DMS 273 (cell line): ENCODE measurements around the gene SSC5D.

ENCODE experiments used
- DNase-seq: peaks from one replicate; lab custom pipeline; 2025; ENCODE audit not compliant: unreplicated experiment; lab: John Stamatoyannopoulos, UW

The SSC5D gene

DNA sequence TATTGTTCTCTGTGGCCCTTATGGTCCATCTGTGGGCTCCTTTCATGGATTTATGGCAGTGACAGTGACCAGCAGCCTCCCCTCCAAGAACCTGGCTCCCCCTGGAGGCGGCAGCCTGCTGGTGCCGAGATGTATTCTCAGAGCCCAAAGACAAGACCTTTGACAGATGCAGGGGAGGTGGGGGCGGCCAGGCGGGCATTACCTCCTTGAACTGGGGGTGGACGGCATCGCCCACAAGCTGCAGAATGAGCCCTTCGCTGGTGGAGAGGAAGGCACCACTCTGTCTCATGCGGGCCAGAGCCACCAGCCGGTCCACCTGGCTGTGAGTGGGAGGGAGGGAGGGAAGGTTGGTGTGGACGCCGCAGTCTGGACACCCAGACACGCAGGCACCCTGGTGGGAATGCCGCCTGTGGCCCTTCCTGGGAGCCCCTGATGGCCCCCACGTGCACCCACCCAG, 33.4 kb upstream of the SSC5D start:
- DNase-seq = peak; percentile 80

DNA sequence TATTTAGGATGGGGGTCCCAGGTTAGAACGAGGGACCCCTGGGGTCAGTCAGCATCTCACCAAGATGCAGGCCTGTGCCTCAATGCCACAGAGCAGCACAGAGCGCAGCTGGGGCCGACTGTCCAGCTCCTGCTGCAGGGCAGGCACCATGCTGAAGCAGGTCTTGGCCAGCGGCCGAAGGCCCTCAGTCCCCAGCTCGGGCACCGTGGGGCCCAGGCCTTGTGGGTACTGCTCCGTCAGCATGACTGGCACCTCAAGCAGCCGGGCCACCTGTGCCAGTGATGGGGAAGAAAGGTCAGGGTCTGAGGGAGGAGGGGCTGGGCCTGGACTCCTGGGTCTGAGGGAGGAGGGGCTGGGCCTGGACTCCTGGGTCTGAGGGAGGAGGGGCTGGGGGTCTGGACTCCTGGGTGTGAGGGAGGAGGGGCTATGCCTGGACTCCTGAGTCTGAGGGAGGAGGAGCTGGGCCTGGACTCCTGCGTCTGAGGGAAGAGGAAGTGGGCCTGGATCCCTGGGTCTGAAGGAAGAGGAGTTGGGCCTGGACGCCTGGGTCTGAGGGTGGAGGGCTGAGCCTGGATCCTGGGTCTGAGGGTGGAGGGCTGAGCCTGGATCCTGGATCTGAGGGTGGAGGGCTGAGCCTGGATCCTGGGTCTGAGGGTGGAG, 32.5 kb upstream of the SSC5D start:
- no peak for DNase-seq

DNA sequence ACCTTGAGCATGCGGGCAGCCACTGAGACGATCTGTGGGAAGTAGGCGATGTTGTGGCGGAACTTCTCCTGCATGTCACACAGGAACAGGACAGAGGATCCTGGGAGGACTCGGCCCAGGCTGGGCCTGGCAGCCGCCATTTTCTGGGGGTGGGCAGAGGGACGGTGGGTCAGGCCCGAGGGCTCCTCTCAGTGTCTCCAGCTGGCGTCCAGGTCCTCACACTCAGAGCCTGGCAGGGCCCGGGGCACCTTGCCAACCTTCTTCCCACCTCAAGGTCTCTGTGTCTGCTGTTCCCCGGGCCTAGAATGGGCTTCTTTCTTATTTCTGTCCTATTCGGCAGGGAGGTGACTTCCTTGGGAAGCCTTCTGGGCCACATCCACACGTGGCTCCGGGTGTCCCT, 31.9 kb upstream of the SSC5D start:
- no peak for DNase-seq

DNA sequence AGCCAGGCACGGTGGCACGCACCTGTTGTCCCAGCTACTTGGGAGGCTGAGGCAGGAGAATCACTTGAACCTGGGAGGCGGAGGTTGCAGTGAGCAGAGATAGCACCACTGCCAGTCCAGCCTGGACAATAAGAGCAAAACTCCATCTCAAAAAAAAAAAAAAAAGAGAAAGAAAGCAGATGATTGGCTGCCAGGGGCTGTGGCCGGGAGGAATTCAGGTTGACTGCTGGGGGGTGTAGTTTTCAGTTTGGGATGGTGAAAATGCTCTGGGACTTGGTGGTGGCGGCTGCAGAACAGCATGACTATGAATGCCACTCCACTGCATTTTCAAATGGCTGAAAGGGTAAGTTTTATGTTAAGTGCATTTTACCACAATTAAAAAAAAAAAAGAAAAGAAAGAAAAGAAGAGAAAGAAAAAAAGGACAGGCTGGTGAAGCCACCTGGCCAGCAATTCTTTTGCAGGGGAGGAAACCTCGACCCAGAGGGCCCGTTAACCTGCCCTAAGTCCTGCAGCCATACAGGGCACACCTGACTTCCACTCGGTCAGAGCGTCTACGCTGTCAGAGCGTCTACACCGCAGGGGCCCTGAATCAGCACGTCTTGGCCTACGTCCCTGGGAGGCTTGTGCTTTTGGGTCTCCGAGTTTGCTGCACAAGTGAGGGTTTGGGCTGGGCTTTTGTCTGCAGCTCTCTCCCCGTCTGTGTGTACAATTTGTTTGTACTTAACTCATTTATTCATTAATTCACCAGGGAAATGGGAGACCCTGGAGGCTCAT, 30.4 kb upstream of the SSC5D start:
- no peak for DNase-seq

DNA sequence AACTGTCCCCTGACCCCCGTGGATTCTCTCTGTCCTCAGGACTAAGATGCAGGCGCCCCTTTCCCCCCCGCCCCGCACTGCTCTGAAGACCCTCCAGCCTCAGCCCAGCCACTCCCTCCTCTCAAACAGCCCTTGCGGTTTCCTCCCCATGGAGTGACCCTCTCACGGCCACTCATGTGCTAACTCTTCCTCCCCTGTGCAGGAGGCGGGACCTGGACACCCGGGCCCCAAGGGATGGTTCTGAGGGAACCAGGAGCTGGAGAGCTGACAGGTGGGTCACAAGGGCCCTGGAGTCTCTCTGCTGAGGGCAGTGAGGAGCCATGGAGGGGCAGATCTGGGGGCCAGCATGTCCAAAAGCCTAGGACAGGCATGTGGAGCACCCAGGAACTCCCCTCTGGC, 28.7 kb upstream of the SSC5D start:
- DNase-seq = no peak

DNA sequence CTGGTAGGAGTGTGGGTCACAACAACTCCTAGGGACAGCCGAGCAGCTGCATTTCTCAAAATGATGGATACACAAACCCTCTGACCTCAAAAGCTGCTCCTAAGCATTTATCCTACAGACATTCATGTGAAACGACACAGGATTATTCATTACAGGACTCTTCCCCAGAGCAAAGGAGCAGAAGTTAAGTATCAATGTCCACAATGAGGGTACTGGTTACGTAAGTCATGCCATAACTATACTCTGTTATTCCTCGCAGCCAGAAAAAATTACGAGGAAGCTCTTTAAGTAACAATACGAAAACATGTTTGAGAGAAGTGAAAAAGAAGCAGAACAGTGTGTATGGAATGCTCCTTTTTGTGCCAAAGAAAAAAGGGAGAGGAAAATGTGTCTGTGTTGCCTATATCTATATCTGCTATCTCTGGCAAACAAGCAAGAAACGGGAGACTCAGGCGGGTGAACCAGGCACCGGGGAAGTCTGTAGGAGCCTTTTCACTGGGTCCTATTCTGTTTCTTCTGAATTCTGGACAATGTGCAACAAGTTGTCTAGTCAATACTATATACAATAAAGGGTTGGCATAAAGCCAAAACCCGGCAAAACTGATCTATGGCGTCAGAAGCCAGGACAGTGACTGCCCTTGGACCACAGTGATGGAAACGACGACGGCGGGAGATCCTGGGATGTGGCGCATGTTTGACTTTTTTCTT, 28.1 kb upstream of the SSC5D start:
- DNase-seq = no peak

DNA sequence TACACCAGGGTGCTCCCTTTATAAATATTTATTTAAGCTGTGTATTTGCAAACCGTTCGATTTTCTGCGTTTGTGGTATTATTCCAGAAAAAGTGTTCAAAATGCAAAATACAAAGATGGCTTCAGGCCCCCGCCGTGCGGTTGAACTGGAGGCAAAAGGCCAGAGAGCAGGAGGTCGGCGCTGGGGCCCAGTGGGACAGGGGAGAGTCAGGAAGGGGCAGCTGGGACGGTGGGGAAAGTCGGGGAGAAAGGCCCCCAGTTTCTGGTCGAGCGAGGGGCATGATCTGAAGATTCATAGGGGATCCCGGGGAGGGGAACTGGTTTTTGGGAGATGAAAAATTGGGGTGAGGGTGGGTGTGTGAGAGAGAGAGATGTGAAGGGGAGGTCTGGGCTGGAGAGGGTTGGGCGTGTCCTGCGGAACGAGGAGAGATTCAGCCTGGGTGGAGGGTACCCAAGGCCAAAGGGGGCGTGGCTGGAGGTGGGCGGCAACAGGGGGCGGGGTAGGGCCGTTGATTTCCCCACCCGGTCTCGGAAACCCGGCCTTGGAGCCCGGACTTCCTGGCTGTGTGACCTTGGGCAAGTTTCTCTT, 27.5 kb upstream of the SSC5D start:
- peak; percentile 86 for DNase-seq

DNA sequence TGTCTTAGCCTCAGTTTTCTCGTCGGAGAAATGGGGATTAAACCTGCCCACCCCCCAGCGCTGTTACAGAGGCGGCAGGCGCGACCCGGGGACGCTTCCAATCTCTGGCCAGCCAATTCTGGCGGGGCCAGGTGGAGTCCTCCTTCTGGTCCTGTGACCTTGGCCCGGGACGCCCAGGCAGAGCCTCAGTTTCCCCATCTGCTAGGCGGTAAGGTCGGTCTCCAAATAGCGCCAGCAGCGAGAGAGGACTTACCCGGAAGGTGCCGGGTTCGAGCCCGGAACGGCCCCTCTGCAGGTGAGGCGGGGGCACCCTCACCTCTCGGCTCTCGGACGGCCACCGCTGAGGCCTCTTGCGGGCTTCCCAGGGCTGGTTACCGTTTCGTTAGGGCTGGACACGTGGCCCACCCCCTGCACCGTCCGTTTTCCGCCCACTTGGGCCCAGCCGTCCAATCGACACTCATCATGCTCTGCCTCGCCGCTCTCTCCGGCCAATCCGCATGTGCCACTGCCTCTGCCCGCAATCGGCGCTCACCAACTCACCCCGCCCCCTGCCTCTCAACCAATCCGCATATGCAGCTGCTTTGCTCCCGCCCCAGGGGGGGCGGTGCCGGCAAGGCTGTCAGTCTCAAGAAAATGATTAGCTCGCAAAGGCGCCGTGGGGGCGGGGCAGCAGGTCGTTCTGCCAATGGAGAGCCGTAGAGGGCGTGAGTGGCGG, 26.8 kb upstream of the SSC5D start, which contains the start of gene ISOC2:
TSS of gene ISOC2 (minus strand) at position 384 of the 715 bp plus-strand sequence. CDS start 5,156 bp downstream, outside the sequence.
- peak; percentile 100 for DNase-seq

DNA sequence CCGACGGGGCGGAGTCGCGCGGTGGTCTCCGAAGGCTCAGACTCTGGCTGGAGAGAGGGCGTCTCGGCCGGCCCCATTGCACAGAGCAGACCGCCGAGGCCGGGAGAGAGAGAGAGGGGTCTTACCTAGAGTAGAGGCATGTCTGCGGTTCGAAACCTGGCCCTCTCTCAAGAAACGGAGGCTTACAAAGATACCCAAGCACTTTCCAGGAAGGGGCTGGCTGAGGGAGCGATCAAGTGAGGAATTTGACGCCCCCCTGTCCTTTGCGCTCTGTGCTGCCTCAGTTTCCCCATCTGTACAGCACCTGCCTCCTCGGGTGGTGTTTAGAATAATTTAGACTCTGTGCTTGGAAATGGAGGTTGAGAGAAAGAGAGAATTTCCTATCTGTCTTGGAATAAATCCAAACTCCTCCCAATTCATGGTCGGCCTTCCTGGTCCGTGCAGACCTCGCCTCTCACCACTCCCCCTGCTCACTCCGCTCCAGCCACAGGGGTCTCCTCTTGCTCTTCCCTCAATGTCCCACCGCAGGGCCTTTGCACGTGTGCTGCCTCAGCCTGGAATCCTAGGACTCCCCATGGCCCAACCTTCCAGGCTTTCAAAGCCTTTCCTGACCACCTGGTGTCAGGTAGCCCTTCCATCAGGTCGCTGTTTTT, 26.1 kb upstream of the SSC5D start:
- DNase-seq = peak; percentile 44

DNA sequence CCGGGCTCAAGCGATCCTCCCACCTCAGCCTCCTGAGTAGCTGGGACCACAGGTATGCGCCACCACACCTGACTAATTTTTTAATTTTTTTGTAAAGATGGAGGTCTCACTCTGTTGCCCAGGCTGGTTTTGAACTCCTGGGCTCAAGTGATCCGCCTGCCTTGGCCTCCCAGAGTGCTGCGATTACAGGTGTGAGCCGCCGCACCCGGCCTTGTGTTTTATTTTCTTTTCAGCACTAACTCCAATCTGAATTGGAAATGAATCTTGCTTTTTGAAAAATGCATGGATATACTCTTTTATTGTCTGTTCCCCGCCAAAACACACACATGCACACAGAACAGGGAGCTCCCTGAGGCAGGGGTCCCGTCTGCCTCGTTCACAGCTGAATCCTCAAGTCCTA, 25.5 kb upstream of the SSC5D start:
- no peak for DNase-seq

DNA sequence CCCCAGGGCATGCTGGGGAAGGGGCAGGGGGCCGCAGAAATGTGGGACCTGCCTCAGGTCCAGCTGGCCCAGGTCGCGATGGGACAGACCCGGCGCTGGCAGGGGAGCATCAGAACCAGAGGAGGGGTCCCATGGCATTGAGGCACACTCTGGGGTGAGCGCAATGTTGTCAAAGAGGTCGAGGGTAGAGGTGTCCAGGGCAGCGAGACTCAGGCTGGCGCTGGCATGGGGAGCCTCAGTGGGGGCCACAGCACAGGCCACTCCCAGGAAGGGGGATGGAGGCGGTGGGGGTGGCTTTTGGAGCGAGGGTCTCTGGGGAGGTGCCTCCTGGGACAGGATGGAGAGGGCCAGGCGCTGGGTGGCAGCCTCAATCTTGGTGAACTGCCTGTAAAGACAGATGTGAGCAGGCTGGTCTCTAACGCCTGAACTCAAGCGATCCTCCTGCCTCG, 24.6 kb upstream of the SSC5D start:
- no peak for DNase-seq

DNA sequence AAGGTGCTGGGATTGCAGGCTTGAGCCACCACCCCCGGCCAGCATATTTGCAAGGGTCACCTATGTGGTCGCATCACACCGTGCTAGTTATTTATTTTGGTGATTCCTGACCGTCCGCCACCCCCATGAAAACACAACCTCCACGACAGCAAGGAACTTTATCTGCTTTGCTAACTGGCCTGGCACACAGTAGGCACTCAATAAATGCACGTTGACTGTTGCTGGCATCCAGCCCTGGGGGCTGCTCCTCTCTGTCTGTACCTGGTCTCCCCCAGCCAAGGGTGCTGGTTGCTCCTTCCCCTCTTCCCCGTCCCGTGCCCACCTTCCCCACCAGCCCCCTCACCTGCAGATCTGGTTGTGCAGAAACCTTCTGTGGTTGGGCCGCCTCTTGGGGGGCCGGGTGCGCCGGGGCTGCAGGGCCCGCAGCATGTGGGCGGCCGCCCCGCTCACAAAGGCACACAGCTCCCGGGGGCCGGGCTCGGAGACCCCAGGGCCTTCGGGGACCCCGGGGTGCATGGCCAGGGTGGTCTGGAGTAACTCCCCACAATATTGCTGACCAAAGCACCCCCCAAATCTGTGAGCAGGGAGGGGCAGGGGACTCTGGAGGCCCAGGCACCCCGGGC, 24.1 kb upstream of the SSC5D start:
- DNase-seq = no peak

DNA sequence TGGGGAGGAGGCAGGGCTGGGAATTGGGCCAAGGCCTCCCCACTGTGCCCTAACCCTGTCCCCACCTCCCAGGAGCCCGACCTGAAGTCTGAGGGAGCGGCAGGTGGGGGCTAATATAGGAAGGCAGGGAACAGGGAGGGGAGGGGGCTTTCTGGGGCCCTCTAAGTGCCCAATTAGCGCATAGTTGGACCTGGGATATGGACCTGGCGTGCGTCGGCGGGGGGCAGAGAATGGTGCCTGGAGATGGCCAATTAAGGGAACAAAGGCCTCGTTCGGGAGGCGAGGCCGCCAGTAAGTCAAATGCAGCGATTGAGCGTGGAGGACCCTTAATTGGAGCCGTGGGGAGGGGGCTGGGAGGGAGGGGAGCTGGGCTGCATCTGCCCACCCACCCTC, 23.6 kb upstream of the SSC5D start, which contains the start of gene C19orf85:
TSS of gene C19orf85 (minus strand) at position 90 of the 393 bp plus-strand sequence. CDS start 197 bp downstream, outside the sequence.
- DNase-seq = no peak

DNA sequence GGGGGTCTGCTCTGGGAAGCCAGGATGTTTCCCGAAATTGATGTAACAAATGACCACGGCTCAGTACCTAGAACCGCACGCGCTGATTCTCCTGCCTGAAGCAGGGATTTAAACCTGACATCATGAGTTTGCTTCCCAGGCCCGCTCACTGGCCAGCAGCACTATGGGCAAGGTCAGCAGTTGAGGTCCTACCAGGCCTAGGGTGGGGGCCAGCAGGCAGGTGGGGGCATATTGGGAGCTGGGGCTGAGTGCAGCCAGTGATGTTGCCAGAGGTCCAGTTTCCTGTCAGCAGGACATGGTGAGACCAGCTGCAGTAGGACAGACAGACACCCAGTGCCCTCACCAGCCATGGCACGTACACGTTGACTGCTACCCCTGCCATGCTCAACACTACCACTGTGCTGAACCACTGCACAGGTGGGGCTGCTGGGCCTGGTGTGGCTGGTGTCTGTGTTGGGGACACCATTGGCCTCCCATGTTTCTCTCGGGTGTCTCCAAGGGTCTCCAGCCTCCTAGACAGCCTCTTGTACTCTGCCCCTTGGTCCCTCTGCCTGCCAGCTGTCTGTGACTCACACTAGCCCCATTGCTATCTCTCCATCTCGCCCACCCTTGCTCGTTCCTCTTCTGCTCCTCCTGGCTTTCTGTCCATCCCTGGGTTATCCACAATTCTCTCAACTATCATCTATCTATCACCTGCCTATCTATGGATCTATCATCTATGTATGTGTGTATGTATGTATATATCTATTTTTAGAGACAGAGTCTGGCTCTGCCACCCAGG, 22.6 kb upstream of the SSC5D start:
- DNase-seq = no peak

DNA sequence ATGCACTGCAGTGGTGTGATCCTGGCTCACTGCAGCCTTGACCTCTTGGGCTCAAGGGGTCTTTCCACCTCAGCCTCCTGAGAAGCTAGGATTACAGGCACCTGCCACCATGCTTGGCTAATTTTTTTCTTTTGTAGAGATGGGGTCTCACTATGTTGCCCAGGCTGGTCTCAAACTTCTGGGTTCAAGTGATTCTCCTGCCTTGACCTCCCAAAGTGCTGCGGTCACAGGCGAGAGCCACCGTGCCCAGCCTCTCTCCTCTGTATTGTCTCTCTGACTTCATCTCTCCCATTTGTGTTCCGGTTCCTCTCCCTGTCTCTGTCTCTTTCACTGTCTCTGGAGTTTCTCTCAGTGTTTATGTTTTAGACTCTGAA, 22.0 kb upstream of the SSC5D start:
- DNase-seq = no peak

DNA sequence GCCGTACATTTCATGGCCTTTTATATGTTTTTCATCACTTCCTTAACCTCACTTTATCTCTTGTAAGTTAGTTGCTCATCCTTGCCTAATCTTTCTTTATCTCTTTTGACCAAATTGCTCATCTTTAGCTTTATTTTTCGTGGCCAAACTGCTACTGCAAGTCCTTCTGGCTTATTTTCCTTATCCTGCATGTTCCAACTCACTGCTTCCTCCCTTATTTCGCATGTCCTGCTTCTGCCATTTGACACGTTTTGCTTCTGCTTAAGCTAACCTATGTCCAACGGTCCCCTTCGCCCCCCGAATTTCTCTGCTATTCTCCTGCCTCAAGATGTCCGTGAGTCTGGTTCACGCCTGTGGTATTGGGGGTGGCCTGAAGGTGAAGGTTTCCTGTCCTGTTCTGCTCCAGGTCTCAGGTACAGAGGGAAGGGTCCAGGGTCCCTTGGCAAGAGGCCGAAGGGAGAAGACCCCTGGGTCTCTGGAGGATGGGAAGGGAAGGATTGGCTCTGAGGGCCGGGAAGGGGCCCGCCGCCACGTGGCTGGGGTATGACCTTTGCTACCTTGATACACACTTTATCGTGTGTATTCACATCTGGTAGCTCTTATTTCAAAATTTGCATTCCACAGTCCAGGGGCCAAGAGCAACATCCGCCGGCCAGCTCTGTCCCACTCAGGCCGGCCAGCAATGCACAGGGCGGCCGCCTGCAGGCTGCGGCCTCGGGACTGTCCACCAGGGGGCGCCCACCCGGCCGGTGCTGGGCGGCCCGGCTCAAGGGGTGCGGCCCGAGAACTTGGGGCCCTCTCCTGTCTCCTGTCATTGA, 20.8 kb upstream of the SSC5D start:
- DNase-seq = peak; percentile 64

DNA sequence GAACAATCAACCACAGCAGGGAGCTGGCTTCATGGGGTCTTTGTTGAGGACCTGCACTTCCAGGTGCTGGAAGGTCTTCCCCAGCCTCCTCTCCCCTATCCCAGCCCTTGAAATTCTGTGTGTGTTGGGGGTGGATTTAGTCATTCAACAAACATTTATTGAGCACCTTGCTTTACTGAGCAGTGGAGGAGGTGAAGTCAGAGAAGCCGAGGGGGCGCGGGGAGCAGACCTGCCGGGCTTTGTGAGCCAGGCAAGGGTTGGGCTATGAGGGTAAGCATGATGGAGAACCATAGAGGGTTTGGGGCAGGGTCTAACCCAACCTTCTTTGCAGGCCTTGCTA, 20.2 kb upstream of the SSC5D start:
- DNase-seq = no peak

DNA sequence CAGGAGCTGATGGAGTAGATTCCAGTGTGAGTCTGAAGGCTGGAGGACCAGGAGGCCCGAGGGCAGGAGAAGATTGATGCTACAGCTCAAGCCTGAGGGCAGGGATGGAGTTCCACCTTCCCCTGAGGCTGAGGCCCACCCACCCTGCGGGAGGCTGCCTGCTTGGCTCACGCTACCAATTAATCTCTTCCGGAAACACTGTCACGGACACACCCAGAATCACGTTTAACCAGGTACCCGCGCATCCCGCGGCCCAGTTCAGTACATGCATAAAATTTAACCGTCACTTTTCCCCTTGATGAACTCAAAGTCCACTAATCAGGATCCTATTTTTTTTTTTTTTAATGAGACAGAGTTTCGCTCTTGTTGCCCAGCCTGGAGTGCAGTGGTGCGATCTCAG, 17.0 kb upstream of the SSC5D start:
- no peak for DNase-seq
